Measurements from ENCODE around the gene INHA. TPM values are rescaled to one million over a fixed set of nuclear protein-coding genes. Genes with fewer than 3 reads are reported as not detected.

INHA gene
- total RNA-seq, 1 donor from 2014 or later = 0.52 TPM

DNA sequence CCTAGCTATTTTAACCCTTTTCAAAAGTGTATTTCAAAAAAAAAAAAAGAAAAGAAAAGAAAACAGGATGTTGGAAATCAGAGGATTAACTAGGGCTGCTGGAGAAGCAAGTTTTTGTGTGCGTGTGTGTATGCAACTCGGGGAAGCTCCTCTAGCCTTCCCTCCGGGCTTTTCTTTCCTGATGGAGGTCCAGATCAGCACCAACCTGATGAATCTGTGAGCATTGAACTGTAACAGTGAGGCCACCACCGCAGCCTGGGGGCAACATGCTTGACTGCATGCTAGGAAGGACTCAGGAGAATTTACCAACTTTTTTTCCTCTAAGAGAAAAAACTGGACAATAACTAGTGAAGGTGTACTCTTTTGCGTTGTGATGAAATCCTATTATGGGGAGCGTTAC lies 3.1 kb upstream of the INHA start:
- H3K9ac ChIP-seq (ENCODE audit: low read length) = no peak overlapping the region
- H3K9me3 ChIP-seq (ENCODE audit: insufficient read depth, low read depth, low read length) = no peaks in the 10 kb centered on the region
- H3K27me3 Mint-ChIP-seq (ENCODE audit: low read depth, unreplicated experiment) = no peaks in the 10 kb centered on the region
- peaks cover 10% of the 10 kb centered on the region for H3K79me2 ChIP-seq (ENCODE audit: insufficient read depth, low read length)
- no peak for DNase-seq (ENCODE audit: low read depth)
- no peaks in the 10 kb centered on the region for H3K27me3 ChIP-seq (ENCODE audit: insufficient read depth, low read length)
- no peak overlapping the region for H3K4me3 ChIP-seq (ENCODE audit: insufficient read depth, low read depth, low read length)
- H3K36me3 ChIP-seq (ENCODE audit: insufficient read depth, low read length) = peaks cover 8% of the 10 kb centered on the region
- no peak for TF ChIP-seq EZH2 (IDR thresholded peaks at IDR 0.05; ENCODE audit: insufficient read depth, low read length)
- TF ChIP-seq, protein P1, sequence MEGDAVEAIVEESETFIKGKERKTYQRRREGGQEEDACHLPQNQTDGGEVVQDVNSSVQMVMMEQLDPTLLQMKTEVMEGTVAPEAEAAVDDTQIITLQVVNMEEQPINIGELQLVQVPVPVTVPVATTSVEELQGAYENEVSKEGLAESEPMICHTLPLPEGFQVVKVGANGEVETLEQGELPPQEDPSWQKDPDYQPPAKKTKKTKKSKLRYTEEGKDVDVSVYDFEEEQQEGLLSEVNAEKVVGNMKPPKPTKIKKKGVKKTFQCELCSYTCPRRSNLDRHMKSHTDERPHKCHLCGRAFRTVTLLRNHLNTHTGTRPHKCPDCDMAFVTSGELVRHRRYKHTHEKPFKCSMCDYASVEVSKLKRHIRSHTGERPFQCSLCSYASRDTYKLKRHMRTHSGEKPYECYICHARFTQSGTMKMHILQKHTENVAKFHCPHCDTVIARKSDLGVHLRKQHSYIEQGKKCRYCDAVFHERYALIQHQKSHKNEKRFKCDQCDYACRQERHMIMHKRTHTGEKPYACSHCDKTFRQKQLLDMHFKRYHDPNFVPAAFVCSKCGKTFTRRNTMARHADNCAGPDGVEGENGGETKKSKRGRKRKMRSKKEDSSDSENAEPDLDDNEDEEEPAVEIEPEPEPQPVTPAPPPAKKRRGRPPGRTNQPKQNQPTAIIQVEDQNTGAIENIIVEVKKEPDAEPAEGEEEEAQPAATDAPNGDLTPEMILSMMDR (IDR thresholded peaks at IDR 0.05; ENCODE audit: insufficient read depth, low read depth, low read length) = no peak
- peaks cover 22% of the 10 kb centered on the region for H4K20me1 ChIP-seq (ENCODE audit: insufficient read depth, low read length)
- peaks cover 4% of the 10 kb centered on the region for H3K4me1 Mint-ChIP-seq (ENCODE audit: low read depth, unreplicated experiment)
- H3K4me3 Mint-ChIP-seq (ENCODE audit: unreplicated experiment) = peak overlapping the region; percentile 84
- no peak overlapping the region for H3K4me2 ChIP-seq (ENCODE audit: low read length)
- H3K36me3 Mint-ChIP-seq (ENCODE audit: low read depth, unreplicated experiment) = peaks cover 27% of the 10 kb centered on the region
- H3K4me1 ChIP-seq (ENCODE audit: insufficient read depth, low read length) = peaks cover 15% of the 10 kb centered on the region
- no peak overlapping the region for H3K27ac ChIP-seq (ENCODE audit: low read depth, low read length)
- H3K9me3 Mint-ChIP-seq (ENCODE audit: unreplicated experiment) = no peaks in the 10 kb centered on the region
- H2AFZ ChIP-seq (ENCODE audit: low read depth, low read length) = no peak overlapping the region
- FAIRE-seq = no peak
- no peak overlapping the region for H3K27ac Mint-ChIP-seq (ENCODE audit: unreplicated experiment)

DNA sequence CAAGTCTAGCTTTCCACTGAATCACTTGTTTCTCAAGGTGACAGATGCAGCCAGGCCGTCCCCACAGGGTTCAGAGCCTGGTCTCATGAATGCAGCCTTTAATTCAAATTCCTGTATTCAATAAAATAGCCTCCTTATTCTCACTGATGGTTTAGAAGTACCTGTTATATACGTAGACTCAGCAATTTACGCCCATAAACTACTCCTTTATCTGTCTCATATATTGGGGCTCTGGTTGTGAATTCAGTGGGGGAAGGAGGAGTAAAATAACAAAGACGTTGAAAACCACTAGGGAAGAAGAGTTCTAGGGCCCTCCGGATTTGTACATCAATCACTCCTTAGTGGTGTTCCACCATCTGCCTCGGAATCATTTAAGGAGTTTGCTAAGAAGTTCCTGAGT lies 2.5 kb upstream of the INHA start:
- Histone ChIP-seq H3K4me1 (ENCODE audit: insufficient read depth, low read length) (peaks cover 15% of the 10 kb centered on the region), H3K27ac (ENCODE audit: low read depth, low read length) (no peak overlapping the region), H4K20me1 (ENCODE audit: insufficient read depth, low read length) (peaks cover 20% of the 10 kb centered on the region), H3K9ac (ENCODE audit: low read length) (peak overlapping the region; percentile 82), H3K9me3 (ENCODE audit: insufficient read depth, low read depth, low read length) (no peaks in the 10 kb centered on the region), H3K27me3 (ENCODE audit: insufficient read depth, low read length) (no peaks in the 10 kb centered on the region), H3K4me2 (ENCODE audit: low read length) (peak overlapping the region; percentile 89), H3K4me3 (ENCODE audit: insufficient read depth, low read depth, low read length) (peak overlapping the region; percentile 60), H3K36me3 (ENCODE audit: insufficient read depth, low read length) (peaks cover 8% of the 10 kb centered on the region), H3K79me2 (ENCODE audit: insufficient read depth, low read length) (peaks cover 10% of the 10 kb centered on the region), H2AFZ (ENCODE audit: low read depth, low read length) (no peak overlapping the region)
- H3K36me3 Mint-ChIP-seq (ENCODE audit: low read depth, unreplicated experiment) = peaks cover 22% of the 10 kb centered on the region
- FAIRE-seq = no peak
- no peak for DNase-seq (ENCODE audit: low read depth)
- no peaks in the 10 kb centered on the region for H3K9me3 Mint-ChIP-seq (ENCODE audit: unreplicated experiment)
- H3K27ac Mint-ChIP-seq (ENCODE audit: unreplicated experiment) = no peak overlapping the region
- peak overlapping the region; percentile 84 for H3K4me3 Mint-ChIP-seq (ENCODE audit: unreplicated experiment)
- H3K4me1 Mint-ChIP-seq (ENCODE audit: low read depth, unreplicated experiment) = peaks cover 4% of the 10 kb centered on the region
- no peak for TF ChIP-seq EZH2 (IDR thresholded peaks at IDR 0.05; ENCODE audit: insufficient read depth, low read length)
- TF ChIP-seq, protein P1 (IDR thresholded peaks at IDR 0.05; ENCODE audit: insufficient read depth, low read depth, low read length) = no peak
- H3K27me3 Mint-ChIP-seq (ENCODE audit: low read depth, unreplicated experiment) = no peaks in the 10 kb centered on the region

DNA sequence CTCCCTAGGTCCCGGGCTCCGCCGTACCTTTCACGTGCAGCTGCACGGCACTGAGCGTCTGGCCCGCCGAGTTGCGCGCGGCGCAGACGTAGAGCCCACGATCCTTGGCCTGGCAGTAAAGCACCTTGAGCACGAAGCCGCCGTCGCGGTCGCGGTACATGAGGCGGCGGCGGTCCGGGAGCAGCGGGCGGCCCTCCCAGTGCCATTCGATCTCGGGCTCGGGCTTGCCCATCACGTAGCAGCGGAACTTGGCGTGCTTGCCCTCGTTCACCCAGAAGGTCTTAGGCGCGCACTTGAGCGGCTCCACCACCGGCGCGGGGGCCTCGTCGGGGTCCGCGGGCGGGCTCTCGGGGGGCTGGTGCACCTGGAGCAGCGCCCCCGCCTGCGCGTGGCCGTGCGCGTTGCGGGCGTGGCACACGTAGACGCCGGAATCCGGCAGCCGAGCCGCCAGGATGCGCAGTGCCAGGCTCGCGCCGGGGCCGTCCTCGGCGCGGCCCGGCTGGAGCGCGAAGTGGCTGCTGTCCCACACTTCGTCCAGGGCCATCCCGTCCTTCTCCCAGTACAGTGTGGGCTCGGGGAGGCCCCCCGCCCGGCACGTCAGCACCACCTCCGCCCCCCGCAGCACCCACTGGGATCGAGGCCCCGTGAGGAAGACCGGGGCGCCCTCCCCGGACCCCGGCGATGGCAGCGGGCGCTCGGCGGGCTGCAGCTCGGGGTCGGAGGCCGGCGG lies 1.8 kb upstream of the INHA start:
- H3K4me1 Mint-ChIP-seq (ENCODE audit: low read depth, unreplicated experiment) = peaks cover 4% of the 10 kb centered on the region
- Histone ChIP-seq H3K4me2 (ENCODE audit: low read length) (peak overlapping the region; percentile 89), H4K20me1 (ENCODE audit: insufficient read depth, low read length) (peaks cover 15% of the 10 kb centered on the region), H3K36me3 (ENCODE audit: insufficient read depth, low read length) (peaks cover 8% of the 10 kb centered on the region), H2AFZ (ENCODE audit: low read depth, low read length) (peak overlapping the region; percentile 80), H3K9ac (ENCODE audit: low read length) (peak overlapping the region; percentile 82), H3K27me3 (ENCODE audit: insufficient read depth, low read length) (no peaks in the 10 kb centered on the region), H3K4me1 (ENCODE audit: insufficient read depth, low read length) (peaks cover 15% of the 10 kb centered on the region), H3K27ac (ENCODE audit: low read depth, low read length) (peak overlapping the region; percentile 47), H3K79me2 (ENCODE audit: insufficient read depth, low read length) (peaks cover 10% of the 10 kb centered on the region), H3K4me3 (ENCODE audit: insufficient read depth, low read depth, low read length) (peak overlapping the region; percentile 60), H3K9me3 (ENCODE audit: insufficient read depth, low read depth, low read length) (no peaks in the 10 kb centered on the region)
- H3K9me3 Mint-ChIP-seq (ENCODE audit: unreplicated experiment) = no peaks in the 10 kb centered on the region
- TF ChIP-seq, protein P1 (IDR thresholded peaks at IDR 0.05; ENCODE audit: insufficient read depth, low read depth, low read length) = no peak
- TF ChIP-seq EZH2 (IDR thresholded peaks at IDR 0.05; ENCODE audit: insufficient read depth, low read length) = no peak
- peak overlapping the region; percentile 84 for H3K4me3 Mint-ChIP-seq (ENCODE audit: unreplicated experiment)
- H3K27ac Mint-ChIP-seq (ENCODE audit: unreplicated experiment) = no peak overlapping the region
- no peaks in the 10 kb centered on the region for H3K27me3 Mint-ChIP-seq (ENCODE audit: low read depth, unreplicated experiment)
- H3K36me3 Mint-ChIP-seq (ENCODE audit: low read depth, unreplicated experiment) = peaks cover 17% of the 10 kb centered on the region
- no peak for FAIRE-seq
- peak; percentile 8 for DNase-seq (ENCODE audit: low read depth)

Measured in astrocyte (in vitro differentiated cells and primary cell).